Measurements from ENCODE around the gene LINGO3. TPM values are rescaled to one million over a fixed set of nuclear protein-coding genes. Genes with fewer than 3 reads are reported as not detected.

Gene LINGO3
- total and polyA plus RNA-seq, 10 of the 15 experiments (the other 5 are each of a cell fraction or from before 2014, with no cell fraction given), result 0.09 to 2.0 (median 0.40) TPM; not detected in 5

DNA sequence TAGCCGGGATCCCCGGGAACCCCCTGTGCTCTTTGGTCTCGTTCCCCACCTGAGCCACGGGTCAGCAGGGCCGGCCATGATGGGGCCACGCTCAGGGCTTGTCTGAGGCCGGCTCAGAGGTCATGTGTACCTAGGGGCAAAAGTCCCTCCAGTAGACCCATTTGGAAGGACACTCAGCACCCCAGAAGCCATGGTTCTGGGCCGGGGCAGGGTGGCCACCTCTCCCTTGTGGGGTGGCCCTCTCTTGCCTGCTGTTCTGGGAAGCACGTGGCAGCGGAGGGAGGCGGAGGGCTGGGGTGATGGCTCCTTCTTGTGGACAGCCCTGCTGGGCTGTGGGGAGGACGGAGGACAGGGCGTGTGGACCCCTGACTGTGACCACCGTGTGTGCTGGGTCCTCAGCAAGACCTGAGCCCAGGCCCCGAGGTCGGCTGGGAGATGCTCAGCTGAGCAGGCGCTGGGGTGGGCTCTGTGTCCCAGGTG is 19.6 kb downstream of the LINGO3 start:
- in situ Hi-C loops (cut with MboI) (no loop called here), intact Hi-C loops (cut with micrococcal nuclease; ENCODE audit: unreplicated experiment) (no loop called here)
- CTCF ChIA-PET, result interaction anchor here (1.0 to 2.5 kb wide), 8 partner anchors 13 to 349 kb away, joined by 3 to 13 read pairs (median 4); no protein-coding TSS in a partner anchor
- SMC1A ChIA-PET (ENCODE audit: uncharacterized antibody, unreplicated experiment), result interaction anchor here (0.8 to 2.9 kb wide), 7 partner anchors 14 to 117 kb away, joined by 3 to 11 read pairs (median 6); no protein-coding TSS in a partner anchor
- no peak for FAIRE-seq
- no peak overlapping the region for H3K4me2 ChIP-seq (ENCODE audit: control insufficient read depth, insufficient read depth)
- H3K36me3 ChIP-seq (ENCODE audit: control insufficient read depth in 2 of 2, insufficient read depth in 2 of 2, low read length in 1 of 2), result no peaks in the 10 kb centered on the region
- no peak overlapping the region for H3K4me3 ChIP-seq
- no peak overlapping the region for H3K27ac ChIP-seq (ENCODE audit: control insufficient read depth, insufficient read depth)
- POLR2A ChIA-PET, result interaction anchor here (0.6 to 1.5 kb wide), 4 partner anchors 40 to 132 kb away, joined by 3 to 7 read pairs (median 5); partner anchors contain the start of genes LSM7 and SPPL2B
- TF ChIP-seq POLR2A (IDR thresholded peaks at IDR 0.05; ENCODE audit: low read depth, low read length), result 0 out of 2 replicates have a peak, but pooled peaks have one; percentile 36
- TF ChIP-seq NFIC (IDR thresholded peaks at IDR 0.05; ENCODE audit: low read depth, low read length), result no peak
- no peaks in the 10 kb centered on the region for H3K9me3 ChIP-seq (replicated peaks; ENCODE audit: control insufficient read depth, insufficient read depth, low read length)
- H3K27me3 ChIP-seq (replicated peaks in 1 of 2; ENCODE audit: control insufficient read depth in 2 of 2, insufficient read depth in 2 of 2, low read length in 1 of 2), result no peaks in the 10 kb centered on the region
- 80% methylated on average over 16 of the region's 17 CpGs for WGBS (ENCODE audit: insufficient coverage, insufficient replicate concordance, low lambda C conversion rate, missing lambda C conversion rate)
- peaks cover 30% of the 10 kb centered on the region for H3K4me1 ChIP-seq (ENCODE audit: control insufficient read depth, insufficient read depth, low read length)
- no peaks in the 10 kb centered on the region for H4K20me1 ChIP-seq (ENCODE audit: control insufficient read depth, insufficient read depth)
- BruUV-seq (replicated peaks), result no TSS peak
- RAD21 ChIA-PET (ENCODE audit: unreplicated experiment), result interaction anchor here (0.7 to 1.7 kb wide), 9 partner anchors 9 to 119 kb away, joined by 3 to 10 read pairs (median 4); partner anchors contain the start of genes LSM7 and SPPL2B
- H3K79me2 ChIP-seq (ENCODE audit: control insufficient read depth, insufficient read depth, low read length), result no peaks in the 10 kb centered on the region; the same call in 1 of the 2 replicates
- H3K9ac ChIP-seq (ENCODE audit: control insufficient read depth, insufficient read depth, low read length), result no peak overlapping the region
- ATAC-seq, result no peak
- no peak for DNase-seq (ENCODE audit: low read depth, low spot score)
- H2AFZ ChIP-seq (ENCODE audit: control insufficient read depth, low read depth, low read length), result no peak overlapping the region

DNA sequence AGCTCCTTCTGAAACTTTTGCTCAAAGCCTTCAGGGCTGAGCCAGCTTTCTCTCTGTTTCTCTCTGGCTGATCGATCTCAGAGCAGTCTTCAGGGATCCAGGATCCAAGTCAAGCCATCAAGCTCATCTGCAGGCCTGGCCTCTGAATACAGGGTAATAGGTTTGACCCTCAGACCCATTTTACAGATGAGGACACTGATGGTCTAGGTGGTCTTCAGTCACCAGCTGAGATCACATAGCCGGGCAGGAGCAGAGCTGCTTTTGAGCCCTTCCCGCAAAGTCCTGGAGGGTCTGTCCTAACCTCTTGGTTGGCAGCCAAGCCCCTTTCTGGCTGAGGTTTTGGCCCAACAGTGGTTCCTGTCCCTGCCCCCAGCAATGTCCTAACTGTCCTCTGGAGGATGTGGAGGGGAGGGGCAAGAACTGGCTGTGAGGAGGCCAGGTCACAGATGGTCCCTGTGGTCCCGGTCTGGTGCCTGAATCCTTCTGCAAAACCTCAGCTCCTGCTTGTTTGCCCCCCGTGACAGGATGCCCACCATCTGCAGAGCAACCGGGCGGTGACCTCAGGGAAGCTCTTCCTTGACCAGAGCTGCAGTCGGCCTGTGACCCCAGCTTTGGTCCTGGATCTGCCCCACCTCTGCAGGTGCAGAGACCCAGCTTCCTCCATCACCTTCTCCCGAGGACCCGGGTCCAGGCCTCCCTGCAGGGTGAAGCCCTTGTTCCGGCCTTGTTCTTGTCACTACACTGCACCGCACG is 20.2 kb downstream of the LINGO3 start:
- H4K20me1 ChIP-seq (ENCODE audit: control insufficient read depth, insufficient read depth), result no peaks in the 10 kb centered on the region
- H3K36me3 ChIP-seq (ENCODE audit: control insufficient read depth in 2 of 2, insufficient read depth in 2 of 2, low read length in 1 of 2), result no peaks in the 10 kb centered on the region
- intact Hi-C loops (cut with micrococcal nuclease; ENCODE audit: unreplicated experiment) (no loop called here), in situ Hi-C loops (cut with MboI) (no loop called here)
- H3K4me1 ChIP-seq (ENCODE audit: control insufficient read depth, insufficient read depth, low read length), result peaks cover 30% of the 10 kb centered on the region
- H3K27me3 ChIP-seq (replicated peaks in 1 of 2; ENCODE audit: control insufficient read depth in 2 of 2, insufficient read depth in 2 of 2, low read length in 1 of 2), result peaks cover 0 to 2% of the 10 kb centered on the region in 2 experiments; a peak in 1 of 4 replicates
- no peak for FAIRE-seq
- no peak overlapping the region for H2AFZ ChIP-seq (ENCODE audit: control insufficient read depth, low read depth, low read length)
- H3K79me2 ChIP-seq (ENCODE audit: control insufficient read depth, insufficient read depth, low read length), result no peaks in the 10 kb centered on the region; the same call in 1 of the 2 replicates
- WGBS (ENCODE audit: insufficient coverage, insufficient replicate concordance, low lambda C conversion rate, missing lambda C conversion rate), result 72% methylated on average over 13 of the region's 13 CpGs
- BruUV-seq (replicated peaks), result no TSS peak
- H3K4me2 ChIP-seq (ENCODE audit: control insufficient read depth, insufficient read depth), result no peak overlapping the region
- ChIA-PET RAD21 (ENCODE audit: unreplicated experiment) (interaction anchor here (0.8 to 1.6 kb wide), 3 partner anchors 29 to 116 kb away, joined by 3 to 4 read pairs (median 3); no protein-coding TSS in a partner anchor), POLR2A (no interaction called here), SMC1A (ENCODE audit: uncharacterized antibody, unreplicated experiment) (interaction anchor here (0.7 to 2.9 kb wide), 7 partner anchors 10 to 186 kb away, joined by 3 to 11 read pairs (median 3); no protein-coding TSS in a partner anchor), CTCF (interaction anchor here (1.3 to 2.5 kb wide), 3 partner anchors 12 to 105 kb away, joined by 4 to 13 read pairs (median 9); no protein-coding TSS in a partner anchor)
- no peak overlapping the region for H3K27ac ChIP-seq (ENCODE audit: control insufficient read depth, insufficient read depth)
- no peaks in the 10 kb centered on the region for H3K9me3 ChIP-seq (replicated peaks; ENCODE audit: control insufficient read depth, insufficient read depth, low read length)
- no peak overlapping the region for H3K9ac ChIP-seq (ENCODE audit: control insufficient read depth, insufficient read depth, low read length)
- no peak for ATAC-seq
- no peak for DNase-seq (ENCODE audit: low read depth, low spot score)
- TF ChIP-seq IRF4 (IDR thresholded peaks at IDR 0.05; ENCODE audit: low read depth, low read length) (no peak), NFYB (IDR thresholded peaks at IDR 0.05; ENCODE audit: insufficient read depth, low read depth, low read length) (no peak), SMAD1 (IDR thresholded peaks at IDR 0.05; ENCODE audit: low read depth, partially characterized antibody) (no peak), CBFB (IDR thresholded peaks at IDR 0.05; ENCODE audit: low read depth) (no peak), NR2C1 (IDR thresholded peaks at IDR 0.05) (no peak), NFXL1 (IDR thresholded peaks at IDR 0.05; ENCODE audit: borderline replicate concordance) (no peak)
- TF ChIP-seq, protein P1, sequence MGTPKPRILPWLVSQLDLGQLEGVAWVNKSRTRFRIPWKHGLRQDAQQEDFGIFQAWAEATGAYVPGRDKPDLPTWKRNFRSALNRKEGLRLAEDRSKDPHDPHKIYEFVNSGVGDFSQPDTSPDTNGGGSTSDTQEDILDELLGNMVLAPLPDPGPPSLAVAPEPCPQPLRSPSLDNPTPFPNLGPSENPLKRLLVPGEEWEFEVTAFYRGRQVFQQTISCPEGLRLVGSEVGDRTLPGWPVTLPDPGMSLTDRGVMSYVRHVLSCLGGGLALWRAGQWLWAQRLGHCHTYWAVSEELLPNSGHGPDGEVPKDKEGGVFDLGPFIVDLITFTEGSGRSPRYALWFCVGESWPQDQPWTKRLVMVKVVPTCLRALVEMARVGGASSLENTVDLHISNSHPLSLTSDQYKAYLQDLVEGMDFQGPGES (IDR thresholded peaks at IDR 0.05), result no peak
- no peak overlapping the region for H3K4me3 ChIP-seq

Data from GM12878 (cell line).